ENCODE data around the gene RTP2. TPM values are rescaled to one million over a fixed set of nuclear protein-coding genes. Genes with fewer than 3 reads are reported as not detected.

The RTP2 gene
- polyA plus RNA-seq, 2 donors = not detected

- Histone ChIP-seq H3K4me1 (ENCODE audit: control insufficient read depth in 2 of 2, insufficient read depth in 2 of 2, low read length in 1 of 2) (no peaks in the 10 kb centered on the region), H3K9me3 (ENCODE audit: control insufficient read depth in 2 of 2, insufficient read depth in 1 of 2, low read depth in 1 of 2, low read length in 1 of 2) (no peaks in the 10 kb centered on the region), H3K4me3 (ENCODE audit: low read depth in 1 of 2, low read length in 2 of 2) (no peak overlapping the region), H3K36me3 (ENCODE audit: control insufficient read depth in 2 of 2, insufficient read depth in 2 of 2, low read length in 1 of 2) (no peaks in the 10 kb centered on the region), H3K27ac (ENCODE audit: low read depth in 2 of 2, low read length in 1 of 2) (no peak overlapping the region), H3K27me3 (ENCODE audit: control insufficient read depth in 1 of 2, insufficient read depth in 2 of 2, low read length in 2 of 2) (peaks cover 0 to 7% of the 10 kb centered on the region in 2 donors)
These were observed 37.3 kb downstream of the RTP2 start for GRCh38 chr3:187665010-187665409.

GRCh38 chr3:187662848-187663409 is 39.4 kb downstream of the RTP2 start:
- Histone ChIP-seq H3K4me1 (ENCODE audit: control insufficient read depth in 2 of 2, insufficient read depth in 2 of 2, low read length in 1 of 2) (no peaks in the 10 kb centered on the region), H3K9me3 (ENCODE audit: control insufficient read depth in 2 of 2, insufficient read depth in 1 of 2, low read depth in 1 of 2, low read length in 1 of 2) (no peaks in the 10 kb centered on the region), H3K4me3 (ENCODE audit: low read depth in 1 of 2, low read length in 2 of 2) (no peak overlapping the region), H3K27me3 (ENCODE audit: control insufficient read depth in 1 of 2, insufficient read depth in 2 of 2, low read length in 2 of 2) (peaks cover 0 to 3% of the 10 kb centered on the region in 2 donors), H3K36me3 (ENCODE audit: control insufficient read depth in 2 of 2, insufficient read depth in 2 of 2, low read length in 1 of 2) (no peaks in the 10 kb centered on the region), H3K27ac (ENCODE audit: low read depth in 2 of 2, low read length in 1 of 2) (no peak overlapping the region)
- 79 to 86% methylated on average over 5 of the region's 5 CpGs for WGBS, 2 donors

GRCh38 chr3:187661267-187661666 is 41.1 kb downstream of the RTP2 start:
- H3K36me3 ChIP-seq (ENCODE audit: control insufficient read depth in 2 of 2, insufficient read depth in 2 of 2, low read length in 1 of 2) = no peaks in the 10 kb centered on the region

GRCh38 chr3:187651282-187651681 is 51.1 kb downstream of the RTP2 start:
- H3K27ac ChIP-seq (ENCODE audit: low read depth in 2 of 2, low read length in 1 of 2) = no peak overlapping the region
- no peak overlapping the region for H3K4me3 ChIP-seq (ENCODE audit: low read depth in 1 of 2, low read length in 2 of 2)
- no peaks in the 10 kb centered on the region for H3K36me3 ChIP-seq (ENCODE audit: control insufficient read depth in 2 of 2, insufficient read depth in 2 of 2, low read length in 1 of 2)
- no peaks in the 10 kb centered on the region for H3K9me3 ChIP-seq (ENCODE audit: control insufficient read depth in 2 of 2, insufficient read depth in 1 of 2, low read depth in 1 of 2, low read length in 1 of 2)
- no peaks in the 10 kb centered on the region for H3K27me3 ChIP-seq (ENCODE audit: control insufficient read depth in 1 of 2, insufficient read depth in 2 of 2, low read length in 2 of 2)
- WGBS, 2 donors = 48 to 52% methylated on average over 2 of the region's 2 CpGs
- H3K4me1 ChIP-seq (ENCODE audit: control insufficient read depth in 2 of 2, insufficient read depth in 2 of 2, low read length in 1 of 2) = no peaks in the 10 kb centered on the region

More at GRCh38 chr3:187661267-187661666, 41.1 kb downstream of the RTP2 start:
- no peak overlapping the region for H3K4me3 ChIP-seq (ENCODE audit: low read depth in 1 of 2, low read length in 2 of 2)
- no peaks in the 10 kb centered on the region for H3K9me3 ChIP-seq (ENCODE audit: control insufficient read depth in 2 of 2, insufficient read depth in 1 of 2, low read depth in 1 of 2, low read length in 1 of 2)
- no peak overlapping the region for H3K27ac ChIP-seq (ENCODE audit: low read depth in 2 of 2, low read length in 1 of 2)
- no peaks in the 10 kb centered on the region for H3K4me1 ChIP-seq (ENCODE audit: control insufficient read depth in 2 of 2, insufficient read depth in 2 of 2, low read length in 1 of 2)
- H3K27me3 ChIP-seq (ENCODE audit: control insufficient read depth in 1 of 2, insufficient read depth in 2 of 2, low read length in 2 of 2) = peaks cover 0 to 5% of the 10 kb centered on the region in 2 donors

Other genes starting within 250 kb of the RTP2 start
- gene SST, start 32.2 kb downstream of the RTP2 start, polyA plus RNA-seq = under 1 TPM; 0.24 to 0.47 TPM
- 10 to 100 TPM; 24.4 to 28.7 TPM for gene BCL6, start 42.9 kb upstream of the RTP2 start, polyA plus RNA-seq